GM18520 (cell line): Measurements from ENCODE around the gene PDGFA.

Source experiments
- ATAC-seq: cut with Tn5 transposase; IDR thresholded peaks from one replicate; pipeline ENCODE4 v1.9.1; 2021; ENCODE audit not compliant: unreplicated experiment

Gene PDGFA

DNA sequence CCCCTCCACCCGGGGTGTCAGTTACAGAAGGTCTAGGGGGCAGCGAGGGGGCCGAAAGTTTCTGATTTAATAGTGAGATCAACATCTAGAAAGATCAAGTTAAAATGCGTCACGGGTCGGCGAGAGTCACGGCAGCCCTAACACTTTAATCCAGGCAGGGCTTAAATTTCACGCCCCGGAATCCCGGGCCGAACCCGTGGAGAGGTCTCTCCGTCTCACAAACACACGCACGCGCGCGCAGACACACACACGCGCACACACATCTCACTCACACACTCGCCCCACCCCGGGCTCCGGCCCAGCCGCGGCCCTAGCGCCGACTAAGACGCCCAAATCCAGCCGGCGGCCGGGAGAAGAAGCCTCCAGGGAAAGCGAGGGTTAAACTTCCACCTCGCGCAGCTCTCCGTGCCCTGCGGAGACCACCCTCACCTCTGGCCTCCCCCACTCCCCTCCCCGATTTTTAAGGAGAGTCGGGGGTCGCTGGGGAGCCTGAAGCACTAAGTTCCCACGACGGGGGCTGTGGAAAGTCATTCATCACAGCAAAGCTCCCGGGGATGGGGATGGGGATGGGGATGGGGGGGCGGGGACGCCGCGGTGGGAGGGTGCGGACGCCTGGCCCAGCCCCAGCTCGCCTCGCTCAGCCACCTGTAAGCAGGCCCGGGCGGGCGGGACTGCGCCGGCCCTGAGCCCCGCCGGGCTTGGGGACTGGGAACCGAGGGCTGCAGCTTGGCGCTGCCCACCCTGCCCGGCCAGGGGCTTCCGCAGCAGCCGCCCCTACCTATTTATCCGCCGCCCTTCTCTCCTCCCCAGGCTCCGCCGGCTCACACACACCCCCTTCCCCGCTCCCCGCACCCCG, 1.6 kb downstream of the PDGFA start:
- no peak for ATAC-seq

DNA sequence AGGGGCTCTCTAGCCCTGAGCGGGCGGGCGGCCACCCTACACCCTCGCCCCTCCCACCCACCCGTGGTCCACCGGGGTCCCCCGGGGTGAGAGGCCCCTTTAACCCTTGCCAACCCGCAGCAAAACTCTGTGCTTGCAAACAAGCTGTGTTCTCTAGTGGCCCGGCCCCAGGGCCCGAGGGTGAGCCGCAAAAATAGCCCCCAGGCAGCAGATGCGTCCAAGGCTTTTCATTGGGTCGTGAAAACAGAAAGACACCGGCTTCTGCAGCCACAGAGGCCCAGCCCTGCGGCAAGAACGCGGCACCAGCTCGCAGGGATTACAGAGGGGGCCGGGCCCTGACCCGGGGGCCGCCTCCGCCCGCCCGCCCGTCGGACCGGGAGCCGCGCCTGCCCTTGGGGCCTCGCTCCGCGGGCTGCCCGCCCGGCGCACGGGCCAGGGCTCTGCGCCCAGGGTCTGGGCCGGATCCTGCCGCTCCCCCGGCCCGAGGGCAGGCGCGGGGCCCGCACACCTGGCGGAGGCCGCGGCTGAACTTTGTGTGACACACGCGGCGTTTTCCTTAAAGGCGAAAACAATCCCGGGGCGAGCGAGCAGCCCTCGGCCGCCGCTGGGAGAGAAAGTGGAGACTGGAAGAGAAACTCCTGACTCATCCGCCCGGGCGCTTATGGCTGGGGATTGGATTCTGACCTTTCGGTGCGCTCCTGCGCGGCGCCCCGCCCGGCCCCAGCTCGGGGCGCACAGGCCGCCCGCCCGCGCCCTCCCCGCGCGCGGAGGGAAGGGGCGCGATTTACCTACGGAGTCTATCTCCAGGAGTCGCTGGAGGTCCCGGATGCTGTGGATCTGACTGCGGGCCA, 2.8 kb downstream of the PDGFA start:
- ATAC-seq = no peak

DNA sequence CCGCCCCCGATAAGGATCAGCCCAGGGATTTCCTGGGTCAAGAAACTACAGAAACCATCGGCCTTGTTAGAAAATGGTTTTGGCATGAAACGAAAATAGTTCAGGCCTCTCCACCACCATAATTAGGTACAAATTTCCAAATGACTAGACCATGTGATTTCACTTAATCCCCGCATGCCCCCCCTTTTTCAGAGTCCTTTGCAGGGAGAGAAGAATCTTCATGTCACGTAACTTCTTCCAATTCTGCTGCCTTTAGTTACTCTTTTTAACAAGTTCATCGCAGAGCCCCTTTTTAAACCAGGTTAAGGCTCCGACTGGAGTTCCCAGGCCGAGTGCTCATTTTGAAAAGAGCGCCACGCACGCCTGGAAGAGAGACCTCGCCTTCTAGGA, 3.4 kb downstream of the PDGFA start:
- no peak for ATAC-seq

DNA sequence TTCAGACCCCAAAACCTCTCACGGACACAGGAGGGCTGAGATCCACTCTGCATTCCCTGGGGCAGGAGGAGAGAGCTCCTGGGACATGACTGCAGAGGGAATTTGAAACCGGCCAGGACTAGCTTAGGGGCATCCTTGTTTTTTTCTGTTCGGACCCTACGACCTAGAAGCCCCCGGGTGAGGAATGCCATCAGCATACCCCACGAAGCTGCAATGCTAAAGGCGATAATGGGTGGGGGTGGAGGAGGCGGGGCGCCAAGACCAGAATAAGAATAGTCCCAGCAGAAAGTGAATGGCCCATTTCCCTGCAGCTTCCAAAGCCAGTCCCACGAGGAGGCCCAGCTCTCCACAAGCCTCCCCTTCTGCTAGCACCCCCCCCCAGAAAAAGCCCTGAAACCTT, 4.0 kb downstream of the PDGFA start:
- no peak for ATAC-seq

DNA sequence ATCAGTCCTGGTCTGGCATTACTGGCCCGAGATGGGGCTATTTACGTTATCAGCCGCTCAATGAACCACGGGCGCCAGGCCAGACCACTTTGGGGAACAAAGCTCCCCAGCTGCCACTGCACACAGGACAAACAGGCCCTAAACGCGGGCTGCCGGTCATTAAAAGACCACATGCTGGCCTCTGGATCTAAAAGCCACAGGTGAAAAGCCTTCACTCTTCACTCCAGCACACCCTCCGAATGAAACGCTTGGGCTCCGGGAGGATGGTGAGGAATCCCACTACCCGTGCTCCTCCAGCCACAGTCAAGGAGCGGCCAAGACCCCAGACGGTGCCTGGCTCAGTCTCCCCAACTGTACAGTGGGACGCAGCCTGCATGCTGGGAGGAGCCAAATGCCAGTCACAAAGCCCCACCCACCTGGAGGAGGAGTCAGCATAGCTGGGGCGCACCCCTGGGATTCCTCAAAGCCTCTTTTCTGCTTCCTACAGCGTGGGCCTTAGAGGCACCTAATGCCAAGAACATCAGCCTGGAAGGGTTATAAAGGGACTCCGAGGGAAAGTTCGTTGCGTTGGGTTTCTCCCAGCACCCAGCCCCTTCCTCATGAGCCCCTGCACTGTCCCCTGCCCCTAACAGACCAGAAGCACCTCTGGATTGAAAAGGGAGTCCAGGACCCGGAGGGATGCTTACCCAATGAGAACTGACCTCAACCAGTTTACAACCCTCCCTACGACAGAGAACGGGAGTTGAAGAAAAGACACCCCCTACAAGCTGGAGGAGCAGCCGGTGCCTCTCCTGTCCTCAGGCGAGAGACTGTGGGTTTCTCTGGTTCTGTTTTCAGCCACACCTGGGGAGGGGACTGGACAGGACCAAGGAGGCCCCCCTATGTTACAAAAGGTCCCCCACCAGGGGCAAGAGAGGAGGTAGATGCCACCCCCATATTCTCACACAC, 4.7 kb downstream of the PDGFA start:
- no peak for ATAC-seq

DNA sequence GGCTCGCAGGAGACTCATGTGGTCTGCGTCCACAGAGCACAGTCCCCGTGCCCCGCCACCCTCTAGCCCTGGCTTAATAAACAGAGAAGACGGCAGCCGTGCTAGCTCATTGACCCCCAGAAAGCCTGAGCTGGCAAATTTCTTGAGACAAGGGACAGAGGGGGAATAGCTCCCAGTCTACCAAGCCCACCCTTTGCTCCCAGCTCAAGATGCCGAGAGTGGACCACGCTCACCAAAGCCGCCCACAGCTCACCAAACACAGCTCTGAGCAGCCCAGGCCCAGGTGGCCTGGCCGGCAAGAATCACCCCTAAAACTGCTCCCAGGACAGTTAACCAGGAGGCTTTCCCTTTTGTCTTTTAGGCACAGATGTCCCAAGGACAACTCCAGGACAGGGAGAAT, 5.4 kb downstream of the PDGFA start:
- ATAC-seq = no peak

DNA sequence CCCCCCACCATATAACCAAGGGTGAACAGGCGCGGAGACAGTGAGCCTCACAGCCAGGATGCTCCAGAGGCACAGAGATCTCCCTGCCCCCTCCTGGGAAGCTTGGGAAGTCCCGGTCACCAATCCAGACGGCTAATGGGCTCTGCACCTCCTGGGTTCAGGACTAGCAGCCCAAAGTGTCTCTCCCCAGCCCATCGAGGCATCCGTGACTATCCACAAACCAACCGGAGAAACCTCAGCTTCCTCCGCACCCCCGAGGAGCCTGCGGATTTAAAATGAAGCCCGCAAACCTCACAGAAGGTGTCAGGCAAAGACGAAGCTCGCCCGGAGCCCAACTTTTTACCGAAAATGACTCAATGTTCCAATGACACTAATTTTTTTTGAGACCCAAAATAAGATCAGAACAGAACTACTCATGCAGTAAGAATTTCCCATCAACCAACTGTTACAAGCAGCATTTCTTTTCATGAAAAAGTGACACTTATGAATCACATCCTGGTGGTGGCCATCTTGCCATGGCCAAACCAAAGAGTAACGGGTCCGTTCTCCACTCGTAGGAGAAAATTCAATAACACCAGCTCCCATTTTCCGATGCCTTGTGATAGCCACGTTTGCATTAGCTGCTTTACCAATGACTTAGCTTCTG, 6.0 kb downstream of the PDGFA start:
- no peak for ATAC-seq

DNA sequence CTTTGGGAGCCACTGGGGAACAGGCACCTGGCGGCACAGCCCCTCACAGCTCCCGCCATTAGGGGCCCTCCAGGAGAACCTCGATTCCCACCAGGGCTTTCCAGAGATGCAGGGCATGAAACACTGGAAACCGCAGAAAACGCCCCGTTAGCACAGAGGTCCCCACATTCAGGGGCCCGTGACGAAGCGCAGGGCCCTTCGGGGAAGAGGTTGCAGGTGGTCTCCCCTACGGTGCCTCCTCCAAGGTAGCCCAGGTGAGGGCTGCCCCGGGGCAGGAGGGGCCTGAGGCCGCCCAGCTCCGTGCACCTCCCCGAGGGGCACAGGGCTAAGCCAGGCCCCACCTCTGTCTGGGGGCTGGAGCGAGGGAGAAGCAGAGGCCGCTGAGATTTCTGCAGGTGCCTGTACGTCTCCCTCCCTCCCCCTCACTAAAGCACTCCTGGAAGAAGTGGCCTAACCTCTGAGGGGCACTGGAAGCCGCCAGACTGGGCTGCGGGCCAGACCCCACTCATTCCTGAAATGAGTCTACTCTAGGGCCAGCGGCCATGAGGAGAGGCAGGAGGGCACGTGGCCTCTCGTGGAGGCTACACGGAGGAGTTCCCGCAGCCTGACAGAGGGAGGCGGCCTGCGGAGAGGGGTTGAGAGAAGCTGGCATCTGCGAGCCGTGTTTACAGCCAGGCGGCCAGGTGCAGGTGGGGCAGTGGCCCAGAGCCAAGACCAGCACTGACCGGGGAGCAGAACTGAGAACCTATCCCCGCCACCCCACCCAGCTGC, 6.9 kb downstream of the PDGFA start:
- no peak for ATAC-seq

DNA sequence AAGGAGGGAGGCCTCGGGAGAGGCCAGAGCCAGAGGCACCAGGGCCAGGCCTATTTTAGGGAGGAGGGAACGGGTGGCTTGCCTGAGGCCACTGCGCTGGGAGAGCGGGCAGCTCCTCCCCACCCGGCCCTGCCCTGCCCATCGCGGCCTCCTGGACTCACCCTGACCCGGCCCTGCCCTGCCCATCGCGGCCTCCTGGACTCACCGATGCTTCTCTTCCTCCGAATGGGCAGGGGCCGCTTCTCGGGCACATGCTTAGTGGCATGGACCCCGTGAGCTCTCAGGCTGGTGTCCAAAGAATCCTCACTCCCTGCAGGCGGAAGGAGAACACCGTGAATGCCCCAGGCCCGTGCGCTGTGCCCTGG, 7.5 kb downstream of the PDGFA start:
- ATAC-seq = no peak

DNA sequence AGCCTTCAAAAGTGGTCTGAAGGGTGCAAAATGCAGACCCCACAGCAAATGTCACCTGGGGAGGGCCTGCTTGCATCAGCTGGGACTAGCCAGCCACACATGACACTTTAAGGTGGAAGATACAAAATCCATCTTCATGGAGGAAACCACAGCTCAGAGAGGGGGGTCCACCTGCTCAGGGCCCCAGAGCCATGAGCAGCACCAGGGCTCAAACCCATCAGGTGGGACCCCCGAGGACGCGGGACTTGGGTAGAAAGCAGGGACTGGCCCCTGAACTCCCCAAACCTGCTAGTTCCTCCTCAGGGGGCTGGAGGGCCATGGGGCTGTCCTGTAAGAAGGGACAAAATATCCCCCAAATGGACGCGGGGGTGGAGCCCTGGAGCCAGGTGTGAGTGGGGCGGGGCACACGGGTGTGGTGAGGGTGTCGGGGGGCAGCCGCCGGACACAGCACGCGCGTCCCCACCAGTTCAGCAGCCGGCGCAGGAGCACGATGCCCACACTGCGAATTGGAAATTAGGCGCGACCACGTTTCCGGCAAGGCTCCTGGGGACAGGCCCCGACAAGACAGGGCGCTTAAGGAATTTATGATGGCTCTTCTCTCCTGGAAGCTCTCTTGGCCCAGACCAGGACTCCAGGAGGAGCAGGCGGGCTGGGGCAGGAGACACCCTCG, 8.0 kb downstream of the PDGFA start:
- no peak for ATAC-seq

DNA sequence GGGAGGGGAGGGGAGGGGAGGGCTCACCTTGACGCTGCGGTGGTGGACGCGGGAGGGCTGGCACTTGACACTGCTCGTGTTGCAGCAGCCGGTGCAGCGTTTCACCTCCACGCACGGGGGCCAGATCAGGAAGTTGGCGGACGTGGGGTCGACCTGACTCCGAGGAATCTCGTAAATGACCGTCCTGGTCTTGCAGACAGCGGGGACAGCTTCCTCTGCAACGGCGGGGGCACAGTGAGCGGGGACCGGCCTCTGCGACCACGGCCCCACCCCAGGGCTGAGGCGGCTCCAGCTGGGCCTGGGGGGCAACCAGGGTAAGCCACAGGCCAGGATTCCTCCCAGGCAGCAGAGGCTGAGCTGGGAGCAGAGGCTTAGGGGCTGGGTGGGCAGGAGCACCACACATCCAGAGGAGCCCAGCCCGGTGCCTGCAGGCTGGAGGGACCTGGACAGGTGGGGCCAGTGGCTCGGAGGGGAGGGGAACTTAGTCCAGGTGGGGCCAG, 8.8 kb downstream of the PDGFA start:
- no peak for ATAC-seq

DNA sequence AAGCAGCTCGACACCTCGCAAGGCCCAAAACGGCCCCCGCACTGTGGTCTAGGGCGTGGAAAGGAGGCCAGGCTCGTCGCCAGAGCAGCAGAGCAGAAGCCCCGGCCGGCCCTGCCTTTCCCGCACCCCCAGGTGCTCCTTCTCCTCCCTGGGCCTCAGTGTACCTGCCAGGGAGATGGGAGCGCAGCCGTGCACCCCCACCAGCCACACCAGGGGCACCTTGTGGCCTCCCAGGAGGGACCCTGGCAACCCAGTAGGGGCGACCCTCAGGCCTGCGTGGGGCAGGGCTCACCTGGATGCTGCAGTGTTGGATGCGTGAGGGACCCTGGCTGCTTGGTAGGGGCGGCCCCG, 9.5 kb downstream of the PDGFA start:
- ATAC-seq = no peak

DNA sequence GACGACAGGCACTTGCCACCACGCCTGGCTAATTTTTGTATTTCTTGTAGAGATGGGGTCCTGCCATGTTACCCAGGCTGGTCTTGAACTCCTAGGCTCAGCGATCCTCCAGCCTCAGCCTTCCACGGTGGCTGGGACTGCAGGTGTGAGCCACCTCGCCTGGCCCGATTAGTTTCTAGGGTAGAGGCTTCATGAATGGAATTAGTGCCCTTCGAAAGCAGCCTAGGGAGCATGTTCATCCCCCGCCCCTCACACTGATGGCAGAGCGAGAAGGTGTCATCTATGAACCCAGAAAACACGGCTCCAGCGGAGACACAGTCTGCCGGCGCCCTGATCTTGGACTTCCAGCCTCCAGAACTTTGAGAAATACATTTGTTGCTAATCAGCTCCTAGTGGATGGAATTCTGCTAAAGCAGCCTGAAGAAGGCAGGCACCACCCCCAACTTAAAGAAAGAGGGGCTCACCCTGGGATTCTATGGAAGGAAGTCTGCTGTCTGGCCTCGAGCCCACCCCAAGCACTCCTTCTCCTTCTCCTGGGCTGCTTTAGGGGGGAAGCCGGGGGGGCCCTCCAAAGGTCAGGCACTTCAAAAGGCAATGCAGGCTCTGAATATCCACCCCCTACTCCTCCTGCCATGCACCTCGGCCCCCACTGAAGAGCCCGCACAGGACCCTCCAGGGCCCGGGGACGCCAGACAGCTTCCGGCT, 10.1 kb downstream of the PDGFA start:
- no peak for ATAC-seq

DNA sequence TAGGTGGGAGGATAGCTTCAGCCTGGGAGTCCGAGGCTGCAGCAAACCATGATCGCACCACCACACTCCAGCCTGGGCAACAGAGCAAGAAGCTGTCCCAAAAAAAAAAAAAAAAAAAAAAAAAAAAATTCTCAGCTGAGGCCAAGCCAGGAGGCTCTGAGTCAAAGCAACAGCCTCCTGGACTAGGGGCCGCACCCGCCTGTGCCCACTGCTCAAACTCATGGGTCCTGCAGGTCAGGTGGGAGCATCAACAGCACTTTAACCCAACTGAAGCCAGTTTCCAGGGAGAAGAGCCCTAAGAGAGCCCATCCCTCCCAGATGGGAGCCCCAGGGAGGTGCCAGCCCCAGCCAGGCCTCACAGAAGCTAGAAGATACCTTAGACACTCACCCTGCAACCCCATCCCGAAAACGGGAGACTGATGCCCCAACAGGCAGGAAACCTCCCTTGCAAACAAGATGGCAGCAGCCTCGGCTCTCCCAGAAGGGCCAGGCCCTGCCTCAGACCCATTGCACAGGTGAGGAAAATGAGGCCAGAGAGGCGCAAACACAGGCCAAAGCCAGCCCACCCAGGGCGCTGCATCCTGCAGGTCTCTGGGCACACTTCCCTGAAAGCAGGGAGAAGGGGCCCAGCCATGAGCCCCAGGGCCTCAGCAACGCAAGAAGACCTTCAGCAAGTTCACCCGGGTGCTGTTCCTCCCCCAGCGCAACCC, 11.0 kb downstream of the PDGFA start:
- no peak for ATAC-seq

DNA sequence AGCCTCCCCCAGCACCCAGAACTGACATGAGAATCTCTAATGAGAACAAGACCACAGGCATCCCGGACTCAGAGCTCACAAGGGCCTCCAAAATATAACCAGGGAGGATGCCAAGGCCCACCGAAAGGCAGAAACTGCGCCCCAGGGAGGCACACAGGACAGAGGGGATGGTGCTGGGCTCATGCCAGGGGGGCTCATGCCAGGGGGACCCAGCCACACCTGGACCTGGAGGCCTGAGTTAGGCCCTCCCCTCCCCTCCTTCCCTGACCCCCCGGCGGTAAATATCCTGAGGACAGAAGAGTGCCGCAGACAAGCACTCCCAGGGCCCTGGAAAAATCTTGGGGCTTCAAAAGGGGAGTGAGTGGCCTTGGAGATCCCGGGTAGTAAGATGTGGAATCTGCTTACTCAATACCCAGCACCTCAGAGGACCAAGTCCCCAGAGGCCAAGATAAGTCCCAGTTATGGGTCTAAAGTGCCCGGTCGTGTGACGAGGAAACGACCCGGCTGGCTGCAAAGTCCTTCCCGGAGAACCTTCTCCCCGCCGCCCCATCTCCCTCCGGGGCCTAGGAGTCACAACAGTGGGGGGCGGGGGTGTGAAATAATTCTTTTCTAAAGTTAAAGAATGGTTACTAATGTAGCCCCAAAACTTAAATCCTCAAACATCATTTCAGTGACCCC, 11.9 kb downstream of the PDGFA start:
- ATAC-seq = no peak

DNA sequence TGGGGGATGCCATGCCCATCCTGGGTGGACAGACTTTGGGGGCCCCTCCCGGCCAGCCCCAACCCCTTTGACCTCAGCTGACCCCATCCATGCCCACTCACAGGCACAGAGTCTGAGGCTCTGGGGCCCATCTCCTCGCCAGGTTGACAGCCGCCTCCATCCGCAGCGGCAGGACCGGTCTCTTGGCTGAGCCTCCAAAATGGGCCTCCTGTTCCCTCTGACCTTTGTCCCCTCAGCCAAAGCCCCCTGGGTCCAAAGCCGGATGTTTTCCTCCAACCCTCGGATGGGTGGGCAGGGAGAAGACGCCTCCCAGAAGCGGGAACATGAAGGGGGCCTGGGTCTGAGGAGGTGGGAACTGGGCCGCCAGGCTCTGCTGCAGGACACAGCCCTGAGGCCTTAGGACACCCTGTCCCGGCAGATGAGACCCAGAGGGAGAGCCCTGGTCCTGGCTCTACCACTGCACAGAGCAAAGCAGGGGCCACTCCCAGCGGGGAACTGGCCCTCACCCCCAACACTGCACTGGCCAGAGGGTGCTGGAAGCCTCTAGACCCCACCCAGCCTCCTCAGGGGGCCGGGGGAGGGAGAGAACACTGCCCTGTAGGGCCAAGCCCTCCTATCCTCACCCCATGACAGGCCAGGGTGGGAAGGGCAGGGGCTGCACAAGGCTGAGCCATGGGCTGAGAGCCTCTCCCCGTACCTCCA, 12.6 kb downstream of the PDGFA start:
- ATAC-seq = no peak

DNA sequence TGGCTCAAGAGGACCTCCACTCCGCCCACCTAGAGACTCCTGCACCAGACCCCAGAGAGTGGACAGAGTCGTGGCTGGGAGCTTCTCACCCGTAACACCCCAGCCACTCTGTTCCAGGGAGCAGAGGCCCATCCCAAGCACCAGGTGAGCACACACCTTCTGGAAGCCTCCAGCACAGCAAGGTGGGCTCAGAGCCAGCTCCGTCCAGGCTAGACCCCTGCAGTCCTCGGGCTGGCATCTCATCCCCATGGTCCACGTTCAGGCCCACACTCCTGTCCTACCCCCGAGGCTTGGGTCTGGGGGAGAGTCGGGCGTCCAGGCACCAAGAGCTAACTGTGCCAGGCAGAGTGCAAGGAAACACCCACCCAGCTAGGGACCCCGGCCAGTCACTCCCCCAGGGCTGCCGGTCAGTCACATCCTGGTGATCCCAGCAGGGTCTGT, 13.2 kb downstream of the PDGFA start:
- no peak for ATAC-seq
